Thyroid gland (tissue), 4 donors: ENCODE measurements around the gene TNFAIP8. TPM values are rescaled to one million over a fixed set of nuclear protein-coding genes. Genes with fewer than 3 reads are reported as not detected.
"Not testable (repeated sequence)": the region's sequence is repeated elsewhere in the genome, so short reads cannot be mapped to it uniquely, and the experiment has no call there.

Experiments used
- DNase-seq, 2 donors: peaks; one replicate each; pipeline ENCODE4 v3.0.0-alpha.2; 2019
- H3K27ac ChIP-seq, 3 donors: fragments of 200-600 bp; sonication (generic); 1 replicate in 2 of 3; 2 replicates in 1 of 3; pipeline ENCODE4 v1.5.1; 2016 to 2019; ENCODE audit warnings: mild to moderate bottlenecking in 1 of 3, moderate library complexity in 1 of 3
- H3K27me3 ChIP-seq: fragments of 200-600 bp; sonication (generic); one replicate; pipeline ENCODE4 v1.5.1; 2019
- H3K36me3 ChIP-seq, 2 donors: fragments of 200-600 bp; sonication (generic); one replicate each; pipeline ENCODE4 v1.5.1; 2016 to 2019
- H3K4me1 ChIP-seq, 2 donors: fragments of 200-600 bp; sonication (generic); one replicate each; pipeline ENCODE4 v1.5.1; 2017 to 2019
- H3K4me3 ChIP-seq, 3 donors: fragments of 200-600 bp; sonication (generic); replicated peaks in 1 of 3; 1 replicate in 2 of 3; 2 replicates in 1 of 3; pipeline ENCODE4 v1.5.1; 2016; ENCODE audit warnings: mild to moderate bottlenecking in 1 of 3
- H3K9me3 ChIP-seq: fragments of 200-600 bp; sonication (generic); one replicate; pipeline ENCODE4 v1.5.1; 2017
- CTCF ChIP-seq, 6 experiments: fragments of 200-600 bp in 3 of 6; fragments of 450-650 bp in 3 of 6; sonication (generic) in 3 of 6; IDR thresholded peaks; one replicate each; pipeline ENCODE4 v1.5.1; 2016 to 2019; ENCODE audit warnings: antibody characterized with exemption in 6 of 6, mild to moderate bottlenecking in 2 of 6, inconsistent platforms in 1 of 6, moderate library complexity in 1 of 6
- POLR2A ChIP-seq, 2 donors: fragments of 450-650 bp; IDR thresholded peaks; one replicate each; pipeline ENCODE4 v1.6.1; 2017; ENCODE audit warnings: antibody characterized with exemption in 2 of 2, mild to moderate bottlenecking in 2 of 2, moderate library complexity in 1 of 2
- WGBS, 2 donors: methylation state at CpG; one replicate each; pipeline ENCODE4 v1.1.5; 2017; 5-methylcytosine and 5-hydroxymethylcytosine counted together
- intact Hi-C: fragments of 100-400 bp; cut with DNase I; formaldehyde crosslinking; loops from one replicate; pipeline ENCODE4 v1.15.1; 2023
- total RNA-seq, 4 donors: library from RNA; depleted of rRNA; stranded (reverse); fragments of >200 nt; gene quantifications; one replicate each; pipeline ENCODE4 v1.2.3, GENCODE V29; 2016

TNFAIP8 gene
- total RNA-seq, 4 donors from 2014 or later: 15.7 to 36.8 (median 33.6) TPM

DNA sequence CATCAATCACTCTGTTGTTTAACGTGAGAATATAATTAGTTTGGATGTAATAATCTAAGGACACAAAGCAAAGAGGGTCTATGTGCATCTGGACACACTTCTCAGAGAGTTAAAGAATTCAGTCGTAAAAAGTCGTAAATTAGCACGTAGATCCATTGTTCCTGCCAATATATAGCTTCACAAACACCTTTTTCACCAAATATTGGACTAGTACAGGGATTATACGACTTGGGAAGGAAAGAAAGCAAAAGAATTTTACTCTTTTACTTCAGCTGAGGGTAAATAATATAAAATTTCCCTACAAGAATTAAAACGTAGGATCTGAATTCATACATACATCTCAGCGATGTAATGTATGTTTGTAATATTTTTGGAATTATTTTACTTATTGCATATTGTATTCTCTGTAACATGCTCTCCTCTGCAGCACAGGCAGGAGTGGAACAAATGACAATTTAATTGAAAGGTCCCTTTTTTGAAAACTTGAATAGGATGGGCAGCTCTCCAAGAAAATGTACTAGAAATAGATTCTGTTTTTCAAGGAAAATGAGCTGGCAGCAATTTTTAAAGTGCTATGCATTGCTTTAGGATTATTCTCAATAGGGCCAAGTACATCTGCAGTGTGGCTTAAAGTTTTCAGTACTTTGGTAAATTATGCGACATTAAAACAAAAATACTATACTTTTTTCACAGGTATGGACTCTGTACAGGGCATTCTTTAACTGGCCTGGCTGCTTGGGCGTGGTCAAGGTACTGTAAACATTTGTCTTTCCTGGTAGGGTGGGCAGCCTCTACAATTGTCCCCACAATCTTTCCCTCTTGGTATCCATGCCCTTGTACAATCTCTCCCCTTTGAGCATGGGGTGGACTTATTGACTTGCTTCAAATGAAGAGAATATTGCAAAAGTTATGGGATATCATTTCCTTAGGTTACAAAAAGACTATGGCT is 56.7 kb downstream of the TNFAIP8 start:
- DNase-seq: no peak
- no peaks in the 10 kb centered on the region for H3K9me3 ChIP-seq
- H3K36me3 ChIP-seq: no peaks in the 10 kb centered on the region
- TF ChIP-seq CTCF (IDR thresholded peaks at IDR 0.05) (no peak), POLR2A (IDR thresholded peaks at IDR 0.05) (no peak)
- H3K4me1 ChIP-seq: peaks cover 0 to 6% of the 10 kb centered on the region in 2 donors
- H3K27me3 ChIP-seq: no peaks in the 10 kb centered on the region
- peak overlapping the region in 1 of 3 donors; percentile 35 for H3K4me3 ChIP-seq
- H3K27ac ChIP-seq: peak overlapping the region in 2 of 3 donors; percentile 80 to 84
- 41 to 43% methylated on average over 9 of the region's 9 CpGs for WGBS, 2 donors
- intact Hi-C loops: loop anchor here (5.0 kb wide), 1 partner anchor 425 kb away; the partner anchor contains the start of gene DTWD2

DNA sequence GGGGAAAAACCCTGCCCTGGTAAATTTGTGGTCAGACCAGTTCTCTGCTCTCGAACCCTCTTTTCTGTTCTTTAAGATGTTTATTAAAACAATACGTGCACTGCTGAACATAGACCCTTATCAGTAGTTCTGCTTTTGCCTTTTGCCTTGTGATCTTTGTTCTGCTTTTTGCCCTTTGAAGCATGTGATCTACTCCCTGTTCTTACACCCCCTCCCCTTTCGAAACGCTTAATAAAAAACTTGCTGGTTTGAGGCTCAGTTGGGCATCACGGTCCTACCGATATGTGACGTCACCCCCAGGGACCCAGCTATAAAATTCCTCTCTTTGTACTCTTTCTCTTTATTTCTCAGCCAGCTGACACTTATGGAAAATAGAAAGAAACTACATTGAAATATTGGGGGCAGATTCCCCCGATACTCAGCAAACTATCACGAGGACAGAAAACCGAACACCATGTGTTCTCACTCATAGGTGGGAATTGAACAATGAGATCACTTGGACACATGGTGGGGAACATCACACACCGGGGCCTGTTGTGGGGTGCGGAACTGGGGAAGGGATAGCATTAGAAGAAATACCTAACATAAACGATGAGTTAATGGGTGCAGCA is 58.4 kb downstream of the TNFAIP8 start:
- 62 to 64% methylated on average over 13 of the region's 13 CpGs for WGBS, 2 donors
- DNase-seq: peak in 1 of 2 donors; percentile 15

GRCh38 chr5:119417891-119418605 is 62.2 kb downstream of the TNFAIP8 start:
- TF ChIP-seq CTCF (IDR thresholded peaks at IDR 0.05) (no peak), POLR2A (IDR thresholded peaks at IDR 0.05) (no peak)
- intact Hi-C loops: no loop called here
- H3K9me3 ChIP-seq: no peaks in the 10 kb centered on the region
- no peaks in the 10 kb centered on the region for H3K27me3 ChIP-seq
- DNase-seq: no peak
- H3K36me3 ChIP-seq: no peaks in the 10 kb centered on the region
- WGBS, 2 donors: 52 to 57% methylated on average over 5 of the region's 5 CpGs
- H3K4me3 ChIP-seq: no peak overlapping the region
- H3K27ac ChIP-seq: peak overlapping the region in 1 of 3 donors; percentile 15
- H3K4me1 ChIP-seq: peaks cover 10 to 16% of the 10 kb centered on the region in 2 donors

More for the DNA sequence above, 58.4 kb downstream of the TNFAIP8 start:
- H3K4me3 ChIP-seq, H3K27me3 ChIP-seq, H3K9me3 ChIP-seq, H3K36me3 ChIP-seq, H3K27ac ChIP-seq: not testable (repeated sequence)
- peaks cover 10 to 20% of the 10 kb centered on the region in 2 donors for H3K4me1 ChIP-seq
- intact Hi-C loops: loop anchor here (5.0 kb wide), 1 partner anchor 427 kb away; the partner anchor contains the start of gene DTWD2

GRCh38 chr5:119418606-119419100 is 62.8 kb downstream of the TNFAIP8 start:
- peak; percentile 39 to 52 for DNase-seq
- TF ChIP-seq POLR2A (IDR thresholded peaks at IDR 0.05) (no peak), CTCF (IDR thresholded peaks at IDR 0.05) (no peak)
- WGBS, 2 donors: 66 to 81% methylated on average over 2 of the region's 2 CpGs
- Histone ChIP-seq H3K9me3 (no peaks in the 10 kb centered on the region), H3K36me3 (no peaks in the 10 kb centered on the region), H3K27ac (no peak overlapping the region), H3K27me3 (no peaks in the 10 kb centered on the region), H3K4me3 (no peak overlapping the region), H3K4me1 (peaks cover 10 to 16% of the 10 kb centered on the region in 2 donors)
- intact Hi-C loops: no loop called here

GRCh38 chr5:119420169-119420568 is 64.3 kb downstream of the TNFAIP8 start:
- no peaks in the 10 kb centered on the region for H3K36me3 ChIP-seq
- no peak overlapping the region for H3K4me3 ChIP-seq
- no peaks in the 10 kb centered on the region for H3K9me3 ChIP-seq
- H3K27me3 ChIP-seq: no peaks in the 10 kb centered on the region
- DNase-seq: no peak
- H3K27ac ChIP-seq: no peak overlapping the region
- no peak for TF ChIP-seq CTCF (IDR thresholded peaks at IDR 0.05)
- intact Hi-C loops: no loop called here
- H3K4me1 ChIP-seq: peaks cover 10 to 16% of the 10 kb centered on the region in 2 donors
- 68 to 79% methylated on average over 3 of the region's 3 CpGs for WGBS, 2 donors
